GM23338 (cell line): ENCODE data around the gene DZIP1.

Experiments
- CREB1 ChIP-seq: fragments of 250-450 bp; sonication (Bioruptor Pico); IDR thresholded peaks from 2 replicates; pipeline ENCODE4 v1.5.0; 2020; ENCODE audit warnings: low read depth, mild to moderate bottlenecking, moderate library complexity
- EZH2phosphoT487 ChIP-seq: fragments of 200-600 bp; sonication (generic); IDR thresholded peaks from one replicate; pipeline ENCODE4 v1.8.1; 2018; ENCODE audit warnings: antibody characterized with exemption; ENCODE audit not compliant: unreplicated experiment
- TF ChIP-seq, protein P1 (sequence below), 2 experiments: fragments of 200-600 bp in 1 of 2; sonication (generic) in 1 of 2; conservative IDR thresholded peaks; 2 replicates each; pipeline versions ENCODE4 v1.5.1 to v1.6.1; 2016 to 2017; ENCODE audit warnings: antibody characterized with exemption in 2 of 2, low read depth in 2 of 2, mild to moderate bottlenecking in 2 of 2, moderate library complexity in 1 of 2

GRCh38 chr13:95628488-95628887 lies 16.0 kb downstream of the DZIP1 start:
- TF ChIP-seq, protein P1, sequence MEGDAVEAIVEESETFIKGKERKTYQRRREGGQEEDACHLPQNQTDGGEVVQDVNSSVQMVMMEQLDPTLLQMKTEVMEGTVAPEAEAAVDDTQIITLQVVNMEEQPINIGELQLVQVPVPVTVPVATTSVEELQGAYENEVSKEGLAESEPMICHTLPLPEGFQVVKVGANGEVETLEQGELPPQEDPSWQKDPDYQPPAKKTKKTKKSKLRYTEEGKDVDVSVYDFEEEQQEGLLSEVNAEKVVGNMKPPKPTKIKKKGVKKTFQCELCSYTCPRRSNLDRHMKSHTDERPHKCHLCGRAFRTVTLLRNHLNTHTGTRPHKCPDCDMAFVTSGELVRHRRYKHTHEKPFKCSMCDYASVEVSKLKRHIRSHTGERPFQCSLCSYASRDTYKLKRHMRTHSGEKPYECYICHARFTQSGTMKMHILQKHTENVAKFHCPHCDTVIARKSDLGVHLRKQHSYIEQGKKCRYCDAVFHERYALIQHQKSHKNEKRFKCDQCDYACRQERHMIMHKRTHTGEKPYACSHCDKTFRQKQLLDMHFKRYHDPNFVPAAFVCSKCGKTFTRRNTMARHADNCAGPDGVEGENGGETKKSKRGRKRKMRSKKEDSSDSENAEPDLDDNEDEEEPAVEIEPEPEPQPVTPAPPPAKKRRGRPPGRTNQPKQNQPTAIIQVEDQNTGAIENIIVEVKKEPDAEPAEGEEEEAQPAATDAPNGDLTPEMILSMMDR (conservative IDR thresholded peaks at IDR 0.05; ENCODE audit: low read depth in 2 of 2) = no peak
- TF ChIP-seq CREB1 (CRISPR knock-in tag) (no peak), EZH2phosphoT487 (no peak)
